Thoracic aorta (tissue), 2 donors: ENCODE results near the gene AFTPH. TPM values are rescaled to one million over a fixed set of nuclear protein-coding genes. Genes with fewer than 3 reads are reported as not detected.

Experiments
- ATAC-seq: fragments of 150-250 bp; one replicate; pipeline ENCODE4 v1.8.0; 2017; ENCODE audit warnings: low read depth; ENCODE audit not compliant: insufficient number of reproducible peaks, low FRiP score
- DNase-seq: peaks from one replicate; pipeline ENCODE4 v3.0.0-alpha.2; 2020; ENCODE audit warnings: low spot score
- H3K27ac ChIP-seq, 2 donors: fragments of 200-600 bp; sonication (generic); 1 replicate in 1 of 2; 2 replicates in 1 of 2; pipeline ENCODE4 v1.5.1; 2016; ENCODE audit warnings: mild to moderate bottlenecking in 2 of 2, moderate library complexity in 2 of 2
- H3K27me3 ChIP-seq: fragments of 200-600 bp; sonication (generic); replicated peaks from 2 replicates; pipeline ENCODE4 v1.6.0; 2016; ENCODE audit warnings: mild to moderate bottlenecking; ENCODE audit not compliant: insufficient read depth
- H3K36me3 ChIP-seq: fragments of 200-600 bp; sonication (generic); one replicate; pipeline ENCODE4 v1.5.1; 2016
- H3K4me1 ChIP-seq, 2 donors: fragments of 200-600 bp; sonication (generic); 1 replicate in 1 of 2; 2 replicates in 1 of 2; pipeline versions ENCODE4 v1.5.1 to v1.6.0; 2016; ENCODE audit warnings: low read depth in 2 of 2, mild to moderate bottlenecking in 1 of 2; ENCODE audit not compliant: control insufficient read depth in 1 of 2
- H3K4me3 ChIP-seq: fragments of 200-600 bp; sonication (generic); 2 replicates; pipeline ENCODE4 v1.5.1; 2016; ENCODE audit warnings: mild to moderate bottlenecking
- H3K9me3 ChIP-seq: fragments of 200-600 bp; sonication (generic); 2 replicates; pipeline ENCODE4 v1.5.1; 2016
- CTCF ChIP-seq: fragments of 200-600 bp; sonication (generic); IDR thresholded peaks from one replicate; pipeline ENCODE4 v1.5.1; 2019; ENCODE audit warnings: antibody characterized with exemption
- total RNA-seq, 2 donors: library from RNA; depleted of rRNA; stranded (reverse); fragments of >200 nt; gene quantifications; one replicate each; pipeline versions ENCODE4 v1.1.0 to v1.2.3, GENCODE V29; 2016

AFTPH gene
- total RNA-seq, 2 donors from 2014 or later: 27.3 to 32.1 TPM

GRCh38 chr2:64634345-64635267 lies 110.5 kb downstream of the AFTPH start:
- no peaks in the 10 kb centered on the region for H3K27me3 ChIP-seq
- DNase-seq: no peak
- H3K9me3 ChIP-seq: no peaks in the 10 kb centered on the region
- H3K36me3 ChIP-seq: no peaks in the 10 kb centered on the region
- H3K27ac ChIP-seq: no peak overlapping the region
- H3K4me3 ChIP-seq: no peak overlapping the region
- ATAC-seq: no peak
- no peak for TF ChIP-seq CTCF
- H3K4me1 ChIP-seq: no peaks in the 10 kb centered on the region

DNA sequence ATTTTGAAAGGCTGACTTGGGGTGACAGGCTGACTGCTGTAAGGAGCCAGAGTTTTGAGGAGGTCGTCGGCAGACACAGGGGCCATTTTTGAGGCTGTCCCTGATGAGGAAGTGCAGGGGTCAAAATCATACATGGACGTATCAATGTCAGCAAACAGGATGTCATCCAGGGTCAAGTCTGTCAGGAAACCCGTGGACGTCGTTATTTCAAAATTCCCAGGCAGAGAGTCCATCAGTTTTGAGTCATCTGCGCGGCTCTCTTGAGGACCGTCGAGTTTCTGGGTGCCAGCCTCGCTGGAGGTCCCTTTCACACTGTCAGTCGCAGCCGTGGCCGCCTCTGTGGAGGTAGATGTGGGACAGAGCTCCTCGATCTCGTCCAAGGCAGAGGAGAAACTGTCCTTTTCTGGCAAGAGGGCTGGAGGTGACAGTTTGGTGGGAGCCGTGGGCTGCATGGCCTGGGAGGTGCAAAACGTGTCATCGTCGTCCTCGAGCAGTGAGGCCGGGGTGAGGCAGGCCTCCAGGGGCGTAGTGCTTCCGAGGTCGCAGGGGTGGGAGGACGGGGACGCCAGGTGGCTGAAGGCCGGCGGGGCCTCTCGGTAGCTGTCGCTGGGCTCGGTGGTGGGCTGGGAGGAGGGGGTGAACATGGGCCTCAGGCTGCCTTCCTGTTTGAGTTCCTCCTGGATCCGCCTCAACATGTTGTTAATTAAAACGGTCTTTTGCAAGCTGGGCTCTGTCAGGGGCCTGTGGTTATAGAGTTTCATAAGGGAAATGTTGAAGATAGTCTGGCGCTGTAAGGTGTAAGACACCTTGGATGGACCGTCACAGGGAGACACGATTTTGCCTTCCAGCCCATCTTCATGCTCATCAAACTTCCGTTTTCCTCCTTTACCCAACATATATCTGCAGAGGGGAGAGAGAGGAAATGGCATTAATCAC lies 112.1 kb downstream of the AFTPH start:
- no peaks in the 10 kb centered on the region for H3K9me3 ChIP-seq
- no peak overlapping the region for H3K27ac ChIP-seq
- H3K4me1 ChIP-seq: peaks cover 6 to 8% of the 10 kb centered on the region in 2 donors
- no peak for TF ChIP-seq CTCF
- DNase-seq (no peak), ATAC-seq (no peak)
- H3K4me3 ChIP-seq: no peak overlapping the region
- no peaks in the 10 kb centered on the region for H3K36me3 ChIP-seq
- H3K27me3 ChIP-seq: no peaks in the 10 kb centered on the region

GRCh38 chr2:64637000-64637635 lies 113.0 kb downstream of the AFTPH start:
- Histone ChIP-seq H3K4me1 (peaks cover 6 to 8% of the 10 kb centered on the region in 2 donors), H3K4me3 (no peak overlapping the region), H3K9me3 (no peaks in the 10 kb centered on the region), H3K36me3 (no peaks in the 10 kb centered on the region), H3K27me3 (no peaks in the 10 kb centered on the region), H3K27ac (no peak overlapping the region)
- ATAC-seq (no peak), DNase-seq (no peak)
- TF ChIP-seq CTCF: no peak

- no peak for DNase-seq
- H3K27me3 ChIP-seq: no peaks in the 10 kb centered on the region
- no peak overlapping the region for H3K4me3 ChIP-seq
- H3K9me3 ChIP-seq: no peaks in the 10 kb centered on the region
- ATAC-seq: no peak
- H3K27ac ChIP-seq: no peak overlapping the region
- no peaks in the 10 kb centered on the region for H3K36me3 ChIP-seq
- H3K4me1 ChIP-seq: peaks cover 6 to 8% of the 10 kb centered on the region in 2 donors
- no peak for TF ChIP-seq CTCF
These were observed 113.8 kb downstream of the AFTPH start for GRCh38 chr2:64637931-64638330.
